HG03565 (cell line): ENCODE measurements around the gene SNAPC4.

Source experiments
- ATAC-seq: cut with Tn5 transposase; IDR thresholded peaks from one replicate; pipeline ENCODE4 v1.9.1; 2021; ENCODE audit warnings: mild to moderate bottlenecking, moderate library complexity; ENCODE audit not compliant: unreplicated experiment

Gene SNAPC4

GRCh38 chr9:136392538-136393449 lies 7.2 kb downstream of the SNAPC4 start:
- no peak for ATAC-seq

DNA sequence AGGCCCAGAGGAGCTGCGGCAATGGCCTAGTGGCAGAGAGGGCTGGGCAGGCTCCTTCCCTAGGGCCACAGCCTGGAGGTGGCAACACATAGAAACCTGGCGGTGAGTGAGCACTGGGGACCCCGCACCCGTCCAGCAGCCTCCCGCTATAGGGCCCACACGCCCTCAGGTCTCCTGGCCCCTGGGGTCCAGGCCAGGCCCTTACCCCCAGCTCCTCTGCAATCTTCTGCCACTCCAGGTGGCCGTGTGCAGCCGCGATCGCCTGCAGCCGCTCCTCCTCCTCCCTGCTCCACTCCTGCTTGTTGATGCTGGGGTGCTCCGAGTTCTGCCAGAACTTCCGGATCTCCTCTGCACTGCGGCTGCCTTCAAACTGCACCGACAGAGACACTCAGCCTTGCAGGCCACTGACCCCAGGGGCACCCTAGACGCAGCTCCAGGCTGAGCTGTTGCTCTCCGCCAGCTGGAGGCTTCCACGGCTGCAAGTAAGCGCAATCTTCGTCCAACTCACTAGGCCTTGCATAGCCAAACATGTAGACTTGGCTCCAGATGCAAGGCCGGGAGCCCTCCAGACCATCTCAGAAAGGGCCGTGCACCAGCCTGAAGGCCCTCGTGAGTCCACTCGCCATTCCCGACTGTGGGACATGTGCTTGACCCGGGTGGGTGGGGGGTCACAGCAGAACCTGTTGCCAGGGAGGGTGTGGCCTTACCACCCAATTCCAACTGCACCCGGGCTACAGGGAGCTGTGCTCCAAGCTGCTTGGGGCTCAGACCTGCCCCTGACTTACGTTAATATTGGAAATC lies 8.0 kb downstream of the SNAPC4 start:
- no peak for ATAC-seq

DNA sequence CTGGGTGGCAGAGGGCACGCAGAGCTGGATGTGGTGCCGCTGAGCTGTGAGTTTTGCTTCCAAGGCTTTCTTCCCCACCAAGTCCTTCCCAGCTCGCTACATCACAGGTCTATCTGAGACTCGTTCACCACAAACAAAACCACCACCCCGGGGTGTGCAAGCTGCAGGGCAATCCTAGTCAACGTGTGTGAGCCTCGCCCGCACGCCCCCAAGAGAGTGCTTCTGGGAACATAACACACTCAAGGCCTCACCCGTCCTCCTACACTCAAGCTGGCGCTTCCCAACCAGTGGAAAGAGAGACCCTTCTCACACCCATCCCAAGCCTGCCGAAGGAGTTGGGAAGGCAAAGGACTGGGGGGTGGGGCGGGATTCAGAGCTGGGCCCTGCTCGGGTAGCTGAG lies 10.6 kb downstream of the SNAPC4 start:
- ATAC-seq: no peak

DNA sequence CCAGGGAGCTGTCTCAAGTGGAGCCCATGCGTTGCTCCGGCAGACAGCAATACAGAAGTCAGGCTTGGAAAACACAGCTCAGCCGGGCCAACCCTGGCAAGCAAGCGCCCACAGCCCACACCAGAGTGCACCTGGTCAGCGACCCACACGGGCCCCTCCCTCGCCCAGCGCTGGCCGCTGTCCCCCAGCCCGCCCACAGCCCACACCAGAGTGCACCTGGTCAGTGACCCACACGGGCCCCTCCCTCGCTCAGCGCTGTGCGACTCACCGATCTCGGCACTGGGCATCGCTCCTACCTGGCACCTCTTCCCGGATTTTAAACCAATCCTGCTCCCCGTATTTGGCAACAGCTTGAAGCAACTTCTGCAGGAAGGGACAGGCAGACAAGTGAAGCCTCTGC lies 12.8 kb downstream of the SNAPC4 start:
- no peak for ATAC-seq

DNA sequence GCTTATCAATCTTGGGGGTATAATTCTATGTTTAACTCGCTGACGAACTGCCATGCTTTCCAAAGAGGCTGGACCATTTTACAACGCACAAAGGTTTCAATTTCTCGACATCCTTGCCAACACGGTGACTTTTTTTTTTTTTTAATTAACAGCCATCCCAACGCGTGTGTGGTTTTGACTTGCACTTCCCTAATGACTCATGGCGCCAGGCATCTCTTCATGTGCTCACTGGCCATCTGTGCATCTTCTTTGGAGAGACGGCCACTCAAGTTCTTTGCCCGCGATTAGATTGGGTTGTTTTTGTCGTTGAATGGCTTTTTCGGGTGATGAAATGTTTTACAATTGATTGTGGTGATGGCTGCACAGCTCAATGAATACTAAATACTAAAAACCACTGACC lies 14.0 kb downstream of the SNAPC4 start:
- no peak for ATAC-seq

DNA sequence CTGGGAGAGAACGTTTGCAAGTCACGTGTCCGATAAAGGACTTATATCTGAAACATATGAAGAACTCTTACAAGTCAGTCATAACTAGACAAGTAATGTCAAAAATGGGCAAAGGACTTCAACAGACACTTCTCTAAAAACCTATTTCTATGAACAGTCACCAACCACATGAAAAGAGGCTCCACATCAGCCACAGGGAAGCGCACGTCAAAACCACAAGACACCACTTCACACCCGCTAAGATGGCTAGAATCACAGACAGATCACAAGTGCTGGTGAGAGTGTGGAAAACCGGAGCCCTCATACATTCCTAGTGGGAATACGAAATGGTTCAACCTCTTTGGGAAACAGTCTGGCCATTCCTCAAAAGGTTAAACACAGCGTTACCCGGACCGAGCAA lies 15.0 kb downstream of the SNAPC4 start:
- ATAC-seq: no peak

DNA sequence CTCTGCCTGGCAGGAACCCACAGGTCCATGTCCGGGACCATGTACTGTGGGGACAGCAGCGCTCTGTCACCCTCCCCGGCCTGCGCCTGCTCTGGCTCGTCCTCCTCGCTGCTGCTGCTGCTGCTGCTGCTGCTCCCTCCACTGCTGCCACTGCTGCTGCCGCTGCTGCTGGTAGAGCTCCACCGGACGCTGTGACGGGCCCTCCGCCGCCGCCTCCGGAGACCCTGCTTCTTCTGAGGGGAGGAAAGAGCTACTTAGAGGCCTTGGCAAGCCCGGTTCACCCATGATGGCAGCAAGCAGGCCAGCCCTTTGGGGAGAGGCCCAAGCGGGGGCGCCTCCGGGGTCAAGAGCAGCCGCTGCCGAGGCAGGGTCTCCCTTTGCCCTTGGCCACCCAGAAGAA lies 16.5 kb downstream of the SNAPC4 start:
- no peak for ATAC-seq

DNA sequence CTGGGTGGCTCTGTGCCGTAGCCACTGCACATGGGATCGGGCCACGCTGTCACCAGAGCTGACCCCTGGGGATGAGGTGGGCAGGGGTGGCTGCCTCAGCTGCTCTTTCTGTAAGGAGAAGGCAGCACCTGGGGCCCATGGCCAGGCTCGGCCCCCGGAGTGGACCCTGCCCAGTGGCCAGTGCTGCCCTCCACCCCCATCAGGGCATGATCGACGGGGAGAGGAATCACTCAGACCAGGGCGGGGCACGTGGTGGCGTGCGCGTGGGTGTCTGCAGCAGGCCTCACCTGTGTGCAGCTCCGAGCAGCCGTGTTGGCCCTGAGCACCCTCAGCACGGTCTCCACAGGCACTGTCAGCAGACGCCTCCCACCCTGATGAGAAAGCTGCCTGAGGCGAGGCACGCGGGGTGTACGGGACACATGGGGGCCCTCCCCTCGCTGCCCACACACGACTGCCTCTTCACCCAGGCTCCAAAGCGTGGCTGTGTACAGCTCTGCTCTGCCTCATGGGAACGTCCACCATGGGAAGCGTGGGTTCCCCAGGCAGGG lies 17.9 kb downstream of the SNAPC4 start:
- ATAC-seq: no peak

DNA sequence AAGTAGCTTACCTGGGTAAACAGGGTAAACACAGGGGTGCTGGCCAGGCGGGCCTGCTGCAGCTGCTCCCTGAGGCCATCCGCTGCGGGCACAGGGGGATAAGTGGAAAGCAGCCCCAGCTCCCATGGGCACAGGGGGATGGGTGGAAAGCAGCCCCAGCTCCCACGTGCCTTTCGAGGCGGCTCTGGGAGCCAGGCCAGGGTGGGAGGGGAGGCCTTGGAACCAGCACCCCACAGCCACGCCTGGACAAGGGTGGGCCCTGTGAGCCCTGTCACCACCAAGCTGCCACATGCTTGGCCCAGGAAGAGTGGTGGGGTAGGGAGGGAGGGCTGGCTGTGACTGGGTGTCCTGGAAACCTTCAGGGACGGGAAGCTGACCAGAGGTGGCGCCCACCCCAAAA lies 18.7 kb downstream of the SNAPC4 start:
- no peak for ATAC-seq

GRCh38 chr9:136380381-136380780 lies 19.6 kb downstream of the SNAPC4 start:
- ATAC-seq: no peak

DNA sequence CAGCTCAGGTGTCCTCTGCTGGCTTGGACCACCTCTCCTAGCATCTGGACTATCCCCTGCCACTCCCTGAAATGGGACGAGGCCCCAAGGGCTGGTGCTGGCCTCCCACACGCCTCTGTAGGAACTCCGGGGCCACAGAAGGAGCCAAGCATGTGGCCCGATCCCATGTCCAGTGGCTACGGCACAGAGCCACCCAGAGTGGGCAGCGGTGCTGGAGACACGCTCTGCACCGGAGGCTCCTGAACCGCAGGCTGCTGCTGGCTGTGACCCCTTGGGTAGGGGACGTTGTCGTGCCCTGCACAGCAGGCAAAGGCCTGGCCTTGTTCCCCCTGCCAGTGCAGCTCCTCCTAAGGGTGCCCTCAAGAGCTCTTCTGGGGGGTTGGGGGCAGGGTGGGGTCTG lies 20.1 kb downstream of the SNAPC4 start:
- no peak for ATAC-seq

DNA sequence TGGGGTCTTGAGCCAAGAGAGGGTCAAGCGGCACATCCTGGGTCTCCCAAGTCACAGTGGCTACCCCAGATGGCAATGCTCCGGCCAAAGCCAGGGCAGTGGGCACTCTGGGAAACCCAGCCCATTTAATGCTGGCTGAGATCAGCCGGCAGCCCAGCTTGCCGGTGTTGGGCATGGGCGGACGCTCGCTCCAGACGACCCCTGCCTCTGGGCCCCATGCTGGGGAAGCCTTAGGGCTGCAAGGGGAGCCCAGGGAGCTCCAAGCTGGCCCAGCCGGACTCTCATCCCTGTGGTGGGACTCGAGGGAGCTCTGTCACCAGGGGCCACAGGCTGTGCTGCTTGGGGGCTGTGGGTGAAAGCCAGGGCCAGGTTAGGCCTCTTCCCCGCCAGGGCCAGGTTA lies 20.6 kb downstream of the SNAPC4 start:
- no peak for ATAC-seq

DNA sequence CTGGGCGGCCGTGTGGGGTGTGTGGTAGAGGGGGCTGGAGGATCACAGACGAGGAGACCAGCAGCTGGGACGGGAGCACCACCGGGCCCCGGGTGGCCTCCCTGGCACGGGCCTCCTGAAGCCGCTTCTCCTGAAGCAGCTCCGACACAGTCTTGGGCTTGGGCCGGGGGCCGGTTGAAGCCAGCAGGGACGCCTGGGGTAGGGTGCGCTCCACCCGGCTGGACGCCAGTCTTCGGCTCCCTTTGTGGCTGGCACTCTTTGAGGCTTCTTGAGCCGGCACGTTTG lies 21.0 kb downstream of the SNAPC4 start:
- ATAC-seq: no peak

DNA sequence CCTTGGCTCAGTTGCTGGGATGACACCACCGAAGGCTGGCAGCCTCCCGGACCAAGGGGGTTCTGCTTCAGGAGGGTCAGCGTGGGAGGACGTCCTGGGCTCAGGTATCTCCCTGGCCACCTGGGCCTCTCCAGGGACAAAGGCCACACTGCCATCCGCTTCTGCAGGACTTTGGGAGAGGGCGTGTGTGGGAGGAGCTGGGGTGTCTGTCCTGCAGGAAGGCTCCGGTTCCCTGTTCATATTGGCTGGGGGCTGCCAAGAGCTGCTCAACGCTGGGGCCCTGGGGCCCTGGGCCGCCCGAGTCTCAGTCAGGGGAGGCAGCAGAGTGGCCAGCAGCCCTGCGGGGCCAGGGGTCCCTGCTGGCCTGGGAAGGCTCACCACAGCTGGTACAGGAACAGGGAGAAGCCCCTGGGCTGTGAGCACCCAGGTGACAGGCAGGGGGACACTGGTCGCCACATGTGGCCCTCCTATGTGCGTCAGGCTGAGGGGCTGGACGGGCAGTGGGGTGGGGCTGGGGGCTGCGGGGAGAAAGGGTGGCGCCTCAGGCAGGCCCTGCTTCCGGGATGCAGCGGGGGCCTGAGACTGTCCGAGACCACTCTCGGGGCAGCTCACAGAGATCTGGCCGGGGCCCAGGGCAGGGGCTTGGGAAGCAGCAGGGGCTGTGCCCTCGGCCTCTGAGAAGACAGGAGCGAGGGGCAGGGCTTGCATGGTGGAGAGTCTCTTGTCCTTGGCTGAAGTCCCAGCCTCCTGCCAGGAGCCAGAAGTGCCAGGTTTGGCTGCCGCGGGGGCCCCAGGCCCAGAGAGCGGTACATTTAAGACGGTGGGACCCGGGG lies 21.6 kb downstream of the SNAPC4 start:
- ATAC-seq: no peak

DNA sequence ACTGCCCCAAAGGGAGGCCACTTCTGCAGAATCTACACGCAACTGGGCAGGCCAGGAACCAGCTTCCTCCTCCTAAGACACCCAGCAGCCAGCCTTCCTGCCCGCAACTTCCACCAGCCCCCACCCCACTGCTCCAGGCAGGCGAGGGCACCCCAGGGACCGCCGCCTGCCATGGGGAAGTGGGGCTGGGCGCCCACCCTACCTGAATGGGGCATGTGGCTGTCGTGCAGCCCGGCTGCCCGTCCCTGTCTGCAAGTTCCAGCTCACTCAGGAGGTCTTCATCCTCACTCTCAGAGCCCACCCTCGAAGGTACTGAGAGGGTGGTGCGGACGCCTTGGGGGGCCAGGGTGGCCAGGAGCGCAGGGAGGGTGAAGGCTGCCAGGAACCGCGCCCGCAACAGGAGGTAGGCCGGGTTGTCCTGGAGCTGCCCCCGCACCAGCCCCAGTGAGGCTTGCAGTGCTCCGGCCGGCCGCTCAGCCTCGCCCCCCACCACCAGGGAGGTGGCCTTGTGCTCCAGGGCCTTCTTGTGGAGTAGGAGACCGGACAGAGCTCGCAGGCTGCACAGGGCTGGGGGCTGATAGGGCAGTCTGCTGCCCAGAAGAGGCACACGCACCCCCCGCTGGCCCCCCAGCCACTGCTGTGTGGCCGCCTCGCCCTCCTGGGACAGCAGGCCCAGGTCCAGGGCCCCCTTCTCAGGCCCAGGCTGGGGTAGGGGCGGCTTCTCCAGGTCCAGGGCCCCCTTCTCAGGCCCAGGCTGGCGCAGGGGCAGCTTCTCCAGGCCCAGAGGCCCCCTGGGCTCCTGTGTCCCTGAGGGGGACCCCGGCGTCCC lies 22.4 kb downstream of the SNAPC4 start:
- no peak for ATAC-seq

DNA sequence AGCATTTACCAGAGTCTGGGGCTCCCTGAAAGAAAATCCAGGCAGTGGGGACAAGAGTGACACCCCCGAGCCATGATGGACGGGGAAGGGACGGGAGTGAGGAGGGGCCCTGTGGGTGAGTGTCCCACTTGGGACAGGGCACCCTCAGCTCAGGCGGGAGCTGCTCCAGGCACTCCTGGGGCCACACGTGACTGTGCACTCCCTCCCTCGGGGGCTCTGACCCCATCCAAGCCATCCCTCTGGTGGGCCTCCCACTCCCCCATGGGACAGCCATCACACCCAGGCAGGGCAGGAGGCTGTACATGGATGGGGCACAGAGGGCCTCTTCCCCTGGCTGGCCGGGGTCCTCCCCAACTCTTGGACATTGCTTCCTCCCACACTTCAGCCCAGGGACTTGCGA lies 23.5 kb downstream of the SNAPC4 start:
- ATAC-seq: no peak

DNA sequence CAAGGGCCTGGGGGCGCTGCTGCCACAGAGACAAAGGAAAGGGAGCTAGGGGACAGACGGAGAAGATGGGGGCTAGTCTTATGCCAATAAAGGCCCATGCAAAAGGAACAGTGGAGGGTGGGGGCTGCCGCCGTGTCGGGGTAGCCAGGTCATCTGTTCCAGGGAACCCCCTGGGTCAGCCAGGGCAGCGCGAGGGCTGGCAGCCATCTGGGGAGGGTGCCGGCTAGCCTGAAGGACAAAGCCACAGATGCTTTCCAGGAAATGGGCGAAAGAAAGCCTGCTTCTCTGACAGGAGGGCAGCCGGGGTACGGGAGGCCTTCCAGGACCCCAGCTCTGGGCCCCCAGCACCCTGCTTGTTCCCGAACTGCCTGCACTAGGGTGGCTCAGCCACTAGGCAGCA lies 24.9 kb downstream of the SNAPC4 start:
- no peak for ATAC-seq

DNA sequence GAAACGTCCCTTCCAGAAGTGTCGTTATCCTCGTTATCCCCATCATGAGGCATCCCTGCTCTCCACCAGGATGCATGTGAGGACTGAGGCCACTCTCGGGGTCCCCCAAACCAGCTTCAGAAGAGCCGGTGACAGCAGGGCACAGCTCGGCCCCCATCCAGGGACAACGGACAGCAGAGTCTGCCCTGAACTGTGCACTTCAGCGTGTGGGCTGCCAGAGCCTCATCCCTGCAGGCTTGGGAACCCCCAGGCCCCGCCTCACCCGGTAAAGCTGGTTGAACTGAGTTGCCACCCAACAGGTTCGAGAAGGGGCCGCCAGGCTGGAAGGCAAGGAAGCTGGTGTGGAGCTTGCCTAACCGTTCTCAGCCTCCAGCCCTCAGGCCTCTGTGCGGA lies 25.8 kb downstream of the SNAPC4 start:
- no peak for ATAC-seq

DNA sequence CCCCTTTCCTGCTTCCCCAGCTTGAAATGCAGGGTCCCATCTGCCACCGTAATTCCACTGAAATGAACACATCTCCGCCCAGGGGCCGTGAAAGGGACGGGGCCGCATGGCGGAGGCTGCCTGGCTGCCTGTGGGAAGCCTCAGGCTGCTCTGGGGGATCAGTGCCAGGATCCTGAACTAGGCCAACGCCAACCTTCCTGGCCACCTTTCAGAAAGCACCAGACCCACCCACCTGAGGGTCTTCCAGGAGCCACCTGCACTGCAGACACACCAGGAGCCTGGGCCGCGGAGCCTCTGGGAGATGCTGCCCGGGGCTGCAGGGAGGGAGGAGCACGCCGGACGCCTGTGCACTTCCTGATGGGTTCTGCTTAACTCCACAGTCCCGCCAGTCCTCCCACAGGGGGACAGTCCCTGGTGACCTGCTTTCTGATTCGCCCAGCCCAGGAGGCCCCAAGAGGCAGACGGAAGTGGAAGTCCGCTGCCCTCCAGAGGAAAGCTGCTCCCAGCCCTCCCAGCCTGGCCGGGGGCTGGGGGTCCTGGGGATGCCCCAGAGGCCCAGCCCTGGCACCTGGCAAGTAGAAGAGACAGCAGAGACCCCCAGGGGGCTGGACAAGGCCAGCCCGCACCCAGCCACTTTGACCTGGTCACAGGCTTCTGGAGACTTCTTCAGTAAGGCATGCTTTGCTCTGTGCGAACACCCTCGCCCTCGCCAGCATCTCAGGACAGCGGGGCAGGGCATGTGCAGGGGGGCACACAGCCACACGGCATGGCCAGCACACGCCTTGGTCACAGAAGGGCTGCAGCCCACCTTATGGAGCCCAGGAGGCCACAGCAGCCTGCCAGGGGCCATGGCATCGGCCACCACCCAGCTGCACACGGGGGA lies 26.4 kb downstream of the SNAPC4 start, which contains the start of gene CARD9:
CARD9 (minus strand) TSS at position 370 of the 883 bp plus-strand sequence. CDS start 1,591 bp downstream, outside the sequence.
- no peak for ATAC-seq
